ENCODE measurements around the gene ZFP90.

DNA sequence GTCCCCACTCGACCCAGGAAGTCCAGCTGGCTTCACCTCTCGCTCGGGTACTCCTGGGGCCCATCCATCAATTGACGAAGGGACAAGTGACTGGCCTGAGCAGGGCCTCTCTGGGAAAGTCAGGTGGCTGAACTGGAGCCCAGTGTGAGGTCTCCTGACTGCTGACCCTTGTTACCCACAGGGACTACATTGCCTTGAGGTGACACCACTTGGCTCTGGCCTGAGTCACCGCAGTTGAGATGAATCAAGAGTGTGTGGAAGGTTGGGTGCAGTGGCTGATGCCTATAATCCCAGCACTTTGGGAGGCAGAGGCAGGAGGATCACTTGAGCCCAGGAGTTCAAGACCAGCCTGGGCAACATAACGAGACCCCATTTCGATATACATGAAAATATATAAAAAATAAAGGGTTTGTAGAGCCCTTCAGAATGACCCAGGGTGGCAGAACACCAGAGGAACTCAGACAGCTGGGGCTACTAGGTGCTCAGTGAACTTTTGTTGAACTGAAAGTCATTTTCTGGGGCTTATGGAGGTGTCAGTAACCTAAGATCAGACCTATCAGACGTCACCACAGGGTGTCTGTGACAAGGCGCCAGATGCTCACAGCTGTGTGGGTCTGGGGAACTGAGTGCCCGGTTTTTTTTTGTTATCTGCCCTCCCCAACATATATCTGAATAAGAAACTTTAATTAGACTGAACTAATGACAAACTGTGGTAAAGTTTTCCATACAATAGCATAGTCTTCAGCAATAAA lies 14.8 kb upstream of the ZFP90 start:
- TF ChIP-seq, protein P1, sequence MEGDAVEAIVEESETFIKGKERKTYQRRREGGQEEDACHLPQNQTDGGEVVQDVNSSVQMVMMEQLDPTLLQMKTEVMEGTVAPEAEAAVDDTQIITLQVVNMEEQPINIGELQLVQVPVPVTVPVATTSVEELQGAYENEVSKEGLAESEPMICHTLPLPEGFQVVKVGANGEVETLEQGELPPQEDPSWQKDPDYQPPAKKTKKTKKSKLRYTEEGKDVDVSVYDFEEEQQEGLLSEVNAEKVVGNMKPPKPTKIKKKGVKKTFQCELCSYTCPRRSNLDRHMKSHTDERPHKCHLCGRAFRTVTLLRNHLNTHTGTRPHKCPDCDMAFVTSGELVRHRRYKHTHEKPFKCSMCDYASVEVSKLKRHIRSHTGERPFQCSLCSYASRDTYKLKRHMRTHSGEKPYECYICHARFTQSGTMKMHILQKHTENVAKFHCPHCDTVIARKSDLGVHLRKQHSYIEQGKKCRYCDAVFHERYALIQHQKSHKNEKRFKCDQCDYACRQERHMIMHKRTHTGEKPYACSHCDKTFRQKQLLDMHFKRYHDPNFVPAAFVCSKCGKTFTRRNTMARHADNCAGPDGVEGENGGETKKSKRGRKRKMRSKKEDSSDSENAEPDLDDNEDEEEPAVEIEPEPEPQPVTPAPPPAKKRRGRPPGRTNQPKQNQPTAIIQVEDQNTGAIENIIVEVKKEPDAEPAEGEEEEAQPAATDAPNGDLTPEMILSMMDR (conservative IDR thresholded peaks at IDR 0.05 in 1 of 2, IDR thresholded peaks at IDR 0.05 in 1 of 2; ENCODE audit: low read depth in 1 of 2, low read length in 2 of 2), result no peak
- TF ChIP-seq EZH2 (IDR thresholded peaks at IDR 0.05; ENCODE audit: low read length, missing control alignments), result no peak
